GM21528 (cell line): ENCODE results near the gene SORBS2.
"Not testable (repeated sequence)": the region's sequence is repeated elsewhere in the genome, so short reads cannot be mapped to it uniquely, and the experiment has no call there.

Experiments used
- ATAC-seq: cut with Tn5 transposase; IDR thresholded peaks from one replicate; pipeline ENCODE4 v1.9.1; 2021; ENCODE audit warnings: mild to moderate bottlenecking, moderate library complexity; ENCODE audit not compliant: unreplicated experiment, low FRiP score

The SORBS2 gene, protein sequence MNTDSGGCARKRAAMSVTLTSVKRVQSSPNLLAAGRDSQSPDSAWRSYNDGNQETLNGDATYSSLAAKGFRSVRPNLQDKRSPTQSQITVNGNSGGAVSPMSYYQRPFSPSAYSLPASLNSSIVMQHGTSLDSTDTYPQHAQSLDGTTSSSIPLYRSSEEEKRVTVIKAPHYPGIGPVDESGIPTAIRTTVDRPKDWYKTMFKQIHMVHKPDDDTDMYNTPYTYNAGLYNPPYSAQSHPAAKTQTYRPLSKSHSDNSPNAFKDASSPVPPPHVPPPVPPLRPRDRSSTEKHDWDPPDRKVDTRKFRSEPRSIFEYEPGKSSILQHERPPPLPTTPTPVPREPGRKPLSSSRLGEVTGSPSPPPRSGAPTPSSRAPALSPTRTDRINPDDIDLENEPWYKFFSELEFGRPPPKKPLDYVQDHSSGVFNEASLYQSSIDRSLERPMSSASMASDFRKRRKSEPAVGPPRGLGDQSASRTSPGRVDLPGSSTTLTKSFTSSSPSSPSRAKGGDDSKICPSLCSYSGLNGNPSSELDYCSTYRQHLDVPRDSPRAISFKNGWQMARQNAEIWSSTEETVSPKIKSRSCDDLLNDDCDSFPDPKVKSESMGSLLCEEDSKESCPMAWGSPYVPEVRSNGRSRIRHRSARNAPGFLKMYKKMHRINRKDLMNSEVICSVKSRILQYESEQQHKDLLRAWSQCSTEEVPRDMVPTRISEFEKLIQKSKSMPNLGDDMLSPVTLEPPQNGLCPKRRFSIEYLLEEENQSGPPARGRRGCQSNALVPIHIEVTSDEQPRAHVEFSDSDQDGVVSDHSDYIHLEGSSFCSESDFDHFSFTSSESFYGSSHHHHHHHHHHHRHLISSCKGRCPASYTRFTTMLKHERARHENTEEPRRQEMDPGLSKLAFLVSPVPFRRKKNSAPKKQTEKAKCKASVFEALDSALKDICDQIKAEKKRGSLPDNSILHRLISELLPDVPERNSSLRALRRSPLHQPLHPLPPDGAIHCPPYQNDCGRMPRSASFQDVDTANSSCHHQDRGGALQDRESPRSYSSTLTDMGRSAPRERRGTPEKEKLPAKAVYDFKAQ (N-terminal part only)

DNA sequence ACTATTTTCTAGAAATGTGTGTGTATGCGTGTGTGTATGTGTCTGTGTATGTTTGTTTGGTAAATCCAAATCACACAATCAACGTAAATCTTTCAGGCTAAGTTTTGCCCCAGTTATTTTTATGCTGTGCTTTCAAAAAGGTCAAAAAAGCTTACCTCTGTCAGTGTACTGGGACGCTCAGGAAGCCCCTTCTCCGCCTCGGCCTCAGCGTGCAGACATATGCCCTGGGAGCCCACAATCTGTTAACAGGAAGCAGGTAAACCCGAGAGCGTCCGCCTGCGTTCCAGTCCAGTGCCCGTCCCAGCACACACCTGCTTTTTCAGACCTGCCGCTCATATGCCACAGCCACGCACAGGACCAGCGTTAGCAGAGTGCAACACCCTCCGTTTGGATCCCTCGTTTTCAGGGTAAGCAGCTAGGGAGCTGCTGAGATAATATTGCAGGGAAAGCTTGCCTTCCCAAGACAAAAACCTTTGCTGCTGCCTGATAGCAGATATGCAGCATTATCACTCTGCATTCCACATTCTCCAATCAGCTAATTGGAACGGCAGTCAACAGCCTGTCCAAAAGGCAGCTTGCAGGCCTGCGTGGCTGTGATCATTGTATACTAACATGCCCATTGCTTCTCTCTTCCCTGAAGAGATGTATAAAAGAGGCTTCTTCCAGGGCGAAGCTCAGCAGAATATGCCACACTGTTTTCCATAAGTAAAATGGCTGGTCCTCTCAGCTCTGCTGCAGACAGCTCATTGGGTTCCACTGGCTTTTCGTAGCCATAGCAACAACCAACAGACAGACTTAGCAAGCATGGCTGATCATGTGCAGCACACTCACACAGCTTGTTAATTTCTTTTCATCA lies at the start of gene SORBS2:
Gene SORBS2 (minus strand): TSS at position 686 of the 856 bp plus-strand sequence. CDS start 121,623 bp downstream, outside the sequence.
- peak; percentile 95 for ATAC-seq

DNA sequence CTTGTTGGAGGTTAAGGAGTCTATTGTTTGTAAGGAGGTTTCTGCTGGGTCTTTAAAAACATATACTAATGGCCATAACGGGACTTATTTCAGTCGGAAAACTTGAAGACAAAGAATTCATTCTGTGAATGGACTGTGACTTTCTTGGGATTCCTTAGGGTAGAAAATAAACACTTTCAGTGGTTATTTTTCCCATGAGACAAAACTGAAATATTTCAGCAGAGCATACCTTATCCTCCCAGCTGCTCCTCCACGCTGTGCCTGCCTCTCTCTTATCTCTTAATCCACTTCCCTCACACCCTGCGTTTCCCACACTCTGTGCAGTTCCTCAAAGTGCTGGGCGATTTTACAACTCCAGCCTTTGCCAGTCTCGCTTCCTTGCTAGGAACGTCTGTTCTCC lies 47.1 kb upstream of the SORBS2 start:
- no peak for ATAC-seq

DNA sequence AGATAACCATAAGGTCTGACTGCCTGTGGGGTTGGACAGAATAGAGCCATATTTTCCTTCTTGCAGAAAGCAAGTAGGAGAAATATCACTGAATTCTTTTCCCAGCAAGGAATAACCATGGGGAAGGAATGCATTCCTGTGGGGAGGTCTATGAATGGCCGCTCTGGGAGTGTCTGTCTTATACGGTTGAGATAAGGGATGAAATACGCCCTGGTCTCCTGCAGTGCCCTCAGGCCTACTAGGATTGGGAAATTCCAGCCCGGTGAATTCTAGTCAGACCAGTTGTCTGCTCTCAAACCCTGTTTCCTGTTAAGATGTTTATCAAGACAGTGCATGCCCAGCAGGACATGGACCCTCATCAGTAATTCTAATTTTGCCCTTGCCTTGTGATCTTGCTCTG lies 45.6 kb upstream of the SORBS2 start:
- ATAC-seq: not testable (repeated sequence)

DNA sequence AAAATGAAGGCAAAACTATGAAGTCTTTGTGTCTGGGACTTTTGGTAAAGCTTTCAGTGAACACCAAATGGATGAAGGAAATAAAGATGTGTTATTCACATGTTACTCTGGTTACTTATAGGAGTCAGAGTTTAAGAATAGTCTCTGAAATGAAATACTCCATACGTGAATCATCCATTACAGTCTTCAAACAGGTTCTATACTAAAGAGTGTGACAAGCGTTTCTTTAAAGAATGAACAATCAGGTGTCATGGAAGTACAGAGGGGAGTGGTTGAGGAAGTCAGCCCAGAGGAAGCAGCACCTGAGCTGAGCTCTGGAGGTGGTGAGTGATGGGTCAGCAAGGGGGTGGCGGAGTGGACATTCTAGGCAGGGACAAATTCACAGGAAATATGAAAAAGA lies 41.8 kb upstream of the SORBS2 start:
- ATAC-seq: no peak

DNA sequence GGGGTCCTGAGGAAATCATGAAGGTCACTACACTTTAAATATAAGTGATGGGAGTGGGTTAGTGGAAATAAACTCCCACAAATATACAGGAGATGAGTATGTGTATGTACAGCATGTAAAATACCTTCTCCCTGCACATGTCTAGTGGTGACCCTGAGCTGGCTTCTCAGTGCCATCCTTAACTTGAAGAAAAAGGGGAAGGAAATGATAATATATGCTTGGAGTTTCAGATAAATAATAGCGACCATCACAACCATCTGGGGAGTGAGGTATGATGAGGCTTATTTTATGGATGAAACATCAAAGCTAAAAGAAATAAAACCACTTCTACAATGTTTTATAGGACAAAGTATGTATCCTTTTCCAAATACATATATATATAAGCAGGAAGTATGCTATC lies 41.0 kb upstream of the SORBS2 start:
- no peak for ATAC-seq

DNA sequence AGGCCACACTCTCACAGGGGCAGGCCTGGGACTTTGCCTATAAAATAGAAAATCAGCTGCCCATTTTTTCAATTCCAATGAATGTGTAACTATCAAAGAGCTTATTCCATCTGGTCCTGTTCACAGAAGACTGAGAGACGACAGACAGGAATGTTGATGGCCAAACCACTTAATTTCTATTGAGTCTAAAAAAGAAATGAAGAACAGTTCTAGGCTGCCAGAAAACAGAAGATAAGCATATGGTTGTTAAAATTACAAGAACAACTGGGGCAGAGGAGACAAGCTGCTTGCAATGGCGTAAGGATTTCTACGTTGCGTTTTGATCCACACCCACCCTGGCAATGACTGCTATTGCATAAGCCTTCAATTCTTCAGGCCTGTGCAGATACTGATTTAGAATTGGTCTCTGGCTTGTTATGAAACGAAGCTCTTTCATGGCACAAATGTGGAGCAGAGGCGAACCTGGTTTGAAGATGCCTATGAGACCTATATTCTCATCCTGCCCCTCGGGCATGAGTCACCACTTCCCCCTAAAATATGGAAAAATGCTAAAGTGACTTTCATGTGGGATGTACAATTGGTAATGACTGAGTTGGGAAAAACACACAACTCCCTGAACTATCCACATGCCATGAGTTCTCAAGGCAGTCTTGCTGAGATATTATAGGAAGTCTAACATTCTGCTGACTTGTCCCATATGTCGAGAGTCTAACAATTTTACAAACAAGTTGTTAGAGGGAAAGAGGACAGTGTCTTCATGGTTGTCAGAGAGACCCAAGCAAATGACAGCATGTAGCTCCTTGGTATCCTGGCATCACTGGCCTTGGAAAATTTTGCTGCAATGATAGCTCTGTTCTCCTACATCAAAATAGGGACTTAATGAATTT lies 37.9 kb upstream of the SORBS2 start:
- ATAC-seq: no peak

DNA sequence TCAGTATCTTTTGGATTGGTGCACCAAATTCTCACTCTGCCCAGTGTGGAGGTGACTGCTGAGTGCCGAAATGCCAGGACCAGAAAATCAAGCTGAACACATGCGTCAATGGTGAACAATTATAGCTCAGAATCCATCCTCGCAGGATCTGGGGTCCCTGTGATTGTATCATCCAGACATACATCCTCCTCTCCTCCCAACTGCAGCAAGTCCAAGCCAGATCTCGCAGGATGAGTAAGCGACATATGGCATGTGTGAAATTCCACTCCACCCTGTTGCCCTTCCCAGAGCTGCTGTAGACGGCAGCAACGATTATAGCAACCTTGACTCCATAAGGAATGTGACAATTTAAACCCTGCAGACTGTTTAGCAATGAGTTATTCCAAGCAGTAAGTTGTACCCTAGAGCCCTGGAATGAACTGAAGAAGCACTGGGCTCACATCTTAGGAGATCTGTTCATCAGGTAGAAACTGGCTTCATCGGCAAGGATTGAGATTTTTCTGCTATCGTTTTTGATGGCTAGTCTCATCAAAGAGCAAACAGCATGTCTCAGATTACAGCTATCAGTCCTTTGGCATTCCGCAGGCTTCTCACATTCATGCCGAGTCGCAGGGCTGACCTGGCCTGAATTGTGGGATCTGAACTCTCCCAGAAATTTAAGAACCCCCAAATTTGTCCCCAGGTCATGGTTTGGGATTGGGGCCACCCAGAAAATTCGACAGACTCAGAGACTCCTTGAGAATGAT lies 35.5 kb upstream of the SORBS2 start:
- ATAC-seq: no peak

DNA sequence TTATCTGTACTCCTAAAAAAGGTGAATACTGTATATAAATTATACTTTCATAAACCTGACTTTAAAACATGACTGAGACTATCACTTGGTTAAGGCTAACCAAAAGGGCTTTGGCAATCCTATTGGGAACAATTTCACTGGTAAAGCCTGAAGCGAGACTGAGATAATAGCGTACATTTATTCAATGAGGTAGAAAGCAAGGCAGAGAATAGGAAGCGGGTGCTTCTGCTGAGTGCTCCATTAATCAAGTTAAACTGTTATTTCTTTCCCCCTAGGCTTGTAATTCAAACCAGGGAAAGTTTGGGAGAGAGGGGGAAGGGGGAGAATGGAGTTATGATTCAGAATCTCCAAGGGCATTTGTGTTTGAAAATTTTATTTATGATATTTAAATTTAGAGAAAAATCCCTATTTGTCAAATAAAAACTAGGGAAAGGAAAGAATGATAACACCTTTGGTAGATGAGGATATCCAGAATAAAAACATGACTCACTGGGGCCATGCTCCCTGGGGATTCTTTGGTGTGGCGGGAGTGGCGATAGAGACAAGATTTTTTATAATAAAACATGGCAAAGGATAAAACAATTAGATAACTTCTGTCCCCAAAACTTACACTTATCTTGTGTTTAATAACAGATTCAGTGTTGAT lies 34.6 kb upstream of the SORBS2 start:
- ATAC-seq: no peak

DNA sequence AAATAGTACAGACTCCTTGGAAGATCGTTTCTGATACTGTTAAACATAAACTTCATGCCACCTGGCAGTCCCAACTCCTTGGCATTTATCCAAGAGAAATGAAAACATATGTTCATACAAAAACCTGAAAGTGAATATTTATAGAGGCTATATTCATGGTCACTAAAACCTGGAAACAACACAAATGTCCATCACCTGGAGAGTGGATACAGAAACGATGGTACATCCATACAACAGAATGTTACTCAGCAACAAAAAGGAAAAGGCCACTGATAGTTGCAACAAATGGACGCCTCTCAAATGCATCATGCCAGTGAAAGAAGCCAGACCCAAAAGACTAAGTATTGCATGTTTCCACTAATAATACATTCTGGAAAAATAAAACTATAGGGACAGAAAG lies 34.0 kb upstream of the SORBS2 start:
- no peak for ATAC-seq

DNA sequence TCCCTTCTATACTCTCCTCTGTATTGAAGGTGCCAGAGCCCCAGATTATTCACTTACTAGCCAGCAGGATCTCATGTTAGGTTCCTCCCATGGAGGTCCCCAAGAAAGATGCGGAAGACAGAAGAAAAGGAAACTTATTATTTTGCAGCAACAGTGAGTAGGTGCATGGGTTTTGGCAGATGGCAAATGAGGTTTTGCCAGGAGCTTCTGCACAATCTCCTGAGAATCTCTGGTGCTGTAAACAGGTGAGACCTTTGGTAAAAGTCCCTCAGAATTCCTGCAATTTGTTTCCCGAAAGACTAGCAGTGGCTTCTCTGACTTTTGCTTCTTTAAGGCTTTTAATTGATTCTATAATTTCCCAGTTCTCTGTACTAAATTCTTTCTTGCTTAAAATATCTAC lies 29.5 kb upstream of the SORBS2 start:
- no peak for ATAC-seq

DNA sequence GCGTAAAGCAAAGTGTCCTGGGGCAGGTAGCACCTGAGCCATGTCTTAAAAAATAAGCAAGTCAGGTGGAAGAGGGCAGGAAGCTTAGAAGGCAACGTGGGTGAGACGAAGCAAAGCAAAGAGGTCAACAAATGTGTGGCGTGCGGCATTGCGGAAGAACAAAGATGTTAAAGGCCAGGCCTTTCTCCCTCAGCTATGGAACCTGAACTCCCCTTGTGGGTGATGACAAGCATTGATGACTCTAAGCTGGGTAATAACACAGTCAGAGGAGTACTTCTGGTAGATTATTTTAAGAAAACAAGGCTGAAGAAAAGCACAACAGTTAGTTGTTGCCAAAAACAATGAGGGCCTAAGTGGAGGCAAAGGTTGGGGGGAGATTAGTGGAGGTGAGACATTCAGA lies 29.0 kb upstream of the SORBS2 start:
- ATAC-seq: no peak

DNA sequence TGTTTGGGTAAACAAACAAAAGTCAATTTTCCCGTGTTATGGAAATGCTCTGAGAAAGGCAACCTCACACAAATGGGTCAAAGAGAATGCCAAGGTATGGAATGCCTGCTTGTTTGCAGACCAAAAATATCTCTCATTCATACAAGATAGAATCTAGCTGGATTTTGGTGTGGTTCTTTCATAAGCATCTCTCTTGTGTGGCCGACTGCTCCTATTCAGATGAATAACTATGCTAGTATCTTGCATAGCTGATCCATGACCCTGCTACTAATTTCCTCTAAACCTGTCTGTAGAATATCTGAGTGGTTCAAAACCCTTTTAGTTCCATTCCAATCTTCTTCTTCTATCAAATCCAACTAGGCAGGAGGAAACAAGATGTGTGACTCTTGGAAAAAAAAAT lies 28.2 kb upstream of the SORBS2 start:
- no peak for ATAC-seq

DNA sequence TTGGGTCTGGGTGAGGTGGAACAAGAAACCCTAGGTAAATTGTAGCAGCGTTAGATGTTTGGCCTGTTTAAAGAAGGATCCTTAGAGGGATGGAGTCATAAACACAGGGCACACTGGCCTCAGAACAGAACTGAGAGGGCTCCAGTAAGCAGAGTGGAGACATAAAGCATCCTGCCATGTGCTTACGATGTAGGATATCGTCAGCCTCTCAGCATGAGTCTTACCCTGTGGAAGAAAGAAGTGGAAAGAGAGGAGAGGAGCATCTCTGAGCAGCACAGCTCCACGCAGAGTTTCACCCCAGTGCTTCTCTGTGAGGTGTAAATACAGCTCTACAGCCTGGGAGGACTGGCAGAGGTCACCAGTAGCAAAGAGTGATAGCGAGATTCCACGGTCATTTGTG lies 27.8 kb upstream of the SORBS2 start:
- no peak for ATAC-seq

DNA sequence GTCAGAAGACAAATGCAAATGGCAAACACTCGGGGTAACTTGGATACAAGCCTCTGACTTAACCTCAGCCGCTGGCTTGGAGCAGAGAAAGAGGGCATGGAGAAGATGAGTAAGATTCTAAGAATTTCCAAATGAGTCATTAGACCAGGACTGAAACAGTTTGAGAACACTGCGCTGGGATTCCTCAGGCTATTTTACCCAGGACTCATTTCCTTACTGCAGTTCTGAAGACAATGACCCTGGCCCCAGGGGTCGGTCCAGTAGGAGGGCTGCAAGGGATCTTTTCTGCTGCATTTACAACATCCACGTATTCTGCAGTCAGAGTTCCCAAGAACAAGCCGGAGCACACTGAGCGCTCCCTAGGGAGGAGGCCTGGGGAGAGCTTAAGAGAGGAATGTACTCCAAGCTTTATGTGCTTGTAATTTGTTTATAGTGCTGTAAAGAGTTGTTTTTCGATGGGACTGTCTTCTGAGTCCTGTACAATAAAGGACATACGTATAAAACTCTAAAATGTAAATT lies 27.3 kb upstream of the SORBS2 start:
- no peak for ATAC-seq

DNA sequence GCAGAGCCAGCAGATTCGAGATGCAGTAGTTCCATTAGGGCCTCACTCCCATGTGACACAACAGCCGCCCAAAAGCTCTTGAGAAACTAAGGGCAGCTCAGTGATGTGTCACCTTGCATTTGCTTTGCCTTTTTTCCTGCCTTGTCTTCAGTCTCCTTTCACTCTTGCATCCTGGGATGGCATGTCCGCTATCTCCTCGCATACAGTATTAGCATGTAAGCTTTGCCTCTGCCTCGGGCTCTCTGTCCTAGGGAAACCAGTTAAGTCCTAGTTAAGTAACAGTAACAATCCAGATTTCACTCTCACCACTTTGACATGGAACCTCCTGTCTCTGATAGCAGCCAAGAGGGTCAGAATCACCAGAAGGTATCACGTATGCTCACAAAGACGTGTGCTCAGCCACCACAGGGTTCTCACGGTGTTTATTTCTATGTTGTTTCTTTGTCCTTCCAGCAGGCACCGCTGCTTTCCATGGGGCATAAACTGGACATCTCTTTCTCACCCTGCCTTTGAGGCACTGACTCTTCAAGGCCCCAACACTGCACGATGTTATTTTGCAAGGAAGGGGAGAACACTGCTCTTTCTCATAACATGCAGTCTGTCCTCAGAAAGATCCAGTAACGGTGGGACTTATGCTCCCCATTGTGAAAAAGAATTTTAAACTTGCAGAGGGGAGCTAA lies 26.7 kb upstream of the SORBS2 start:
- no peak for ATAC-seq

DNA sequence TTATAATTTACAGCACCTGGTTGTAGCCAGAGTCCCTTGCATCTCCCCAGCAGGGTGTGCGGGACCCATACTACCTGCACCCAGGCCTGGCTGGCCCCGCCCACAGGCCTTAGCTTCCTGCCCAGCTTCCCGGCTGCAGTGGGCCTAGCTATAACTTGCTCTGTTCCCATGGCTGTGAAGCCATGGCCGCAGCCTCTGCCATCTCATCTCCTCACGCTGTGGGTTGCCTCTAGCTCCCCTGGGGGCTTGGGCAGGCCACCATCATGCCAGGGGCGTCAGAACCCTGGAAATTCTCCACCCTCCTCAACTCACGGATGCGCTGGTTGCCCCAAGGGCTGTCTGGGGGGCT lies 26.1 kb upstream of the SORBS2 start:
- ATAC-seq: no peak

DNA sequence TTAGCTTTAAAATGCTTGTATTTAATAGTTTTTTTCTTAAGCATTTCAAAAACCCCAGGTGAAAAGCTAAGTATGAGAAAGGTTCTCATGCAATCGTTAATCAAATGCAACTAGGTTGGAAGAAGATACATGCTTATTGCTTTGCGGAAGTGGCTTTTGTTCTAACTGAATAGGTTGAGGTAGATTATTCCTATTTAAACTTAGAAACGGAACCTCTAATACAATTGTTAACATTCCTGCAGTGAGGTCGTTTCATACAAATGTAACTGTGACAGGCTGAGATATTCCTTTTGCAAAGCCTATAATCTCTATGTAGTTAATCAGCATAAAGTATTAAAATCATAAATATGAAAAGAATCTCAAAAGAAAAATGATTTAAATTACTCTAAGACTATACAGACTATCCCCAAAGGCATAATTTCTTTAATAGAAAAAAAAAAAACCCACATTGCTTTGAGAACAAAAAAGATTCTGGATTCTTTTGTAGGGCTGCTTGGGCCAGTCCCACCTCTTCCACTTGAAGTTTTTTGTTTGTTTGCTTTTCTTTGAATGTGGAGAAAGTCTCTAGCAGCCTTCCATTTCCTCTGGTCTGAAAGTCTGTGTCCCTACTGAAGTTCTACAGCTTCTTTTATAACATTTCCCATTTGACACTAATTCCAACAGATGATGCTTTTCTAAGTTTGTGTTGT lies 25.6 kb upstream of the SORBS2 start:
- ATAC-seq: no peak
